Hematopoietic multipotent progenitor cell (in vitro differentiated cells): Measurements from ENCODE around the gene ATP12A. TPM values are rescaled to one million over a fixed set of nuclear protein-coding genes. Genes with fewer than 3 reads are reported as not detected.

Experiments used
- DNase-seq, 3 donors: peaks; one replicate each; pipeline ENCODE4 v3.0.0-alpha.2; 2011 to 2015; ENCODE audit warnings: low read depth in 2 of 3, low spot score in 2 of 3
- total RNA-seq: library from RNA; depleted of rRNA; stranded (reverse); fragments of >200 nt; gene quantifications from one replicate; pipeline ENCODE4 v1.2.3, GENCODE V29; 2012

Gene ATP12A
- total RNA-seq, 1 donor = under 0.01 TPM

GRCh38 chr13:24662195-24663088 lies 17.8 kb upstream of the ATP12A start:
- no peak for DNase-seq

- no peak for DNase-seq
Measured at GRCh38 chr13:24663089-24663395, 17.2 kb upstream of the ATP12A start.

GRCh38 chr13:24663586-24663985 lies 16.6 kb upstream of the ATP12A start:
- DNase-seq = no peak

- DNase-seq = no peak
Measured at GRCh38 chr13:24664726-24665409, 15.3 kb upstream of the ATP12A start.

GRCh38 chr13:24668511-24668910 lies 11.7 kb upstream of the ATP12A start:
- no peak for DNase-seq

GRCh38 chr13:24668955-24669582 lies 11.1 kb upstream of the ATP12A start:
- DNase-seq = no peak

- DNase-seq = no peak
Measured at GRCh38 chr13:24670174-24670573, 10.0 kb upstream of the ATP12A start.

- peak in 2 of 3 donors; percentile 76 to 79 for DNase-seq
Measured at GRCh38 chr13:24670961-24671381, 9.2 kb upstream of the ATP12A start.

GRCh38 chr13:24671386-24672113 lies 8.7 kb upstream of the ATP12A start:
- DNase-seq = peak in 1 of 3 donors; percentile 32

GRCh38 chr13:24672141-24673132 lies 7.8 kb upstream of the ATP12A start:
- no peak for DNase-seq

GRCh38 chr13:24675806-24676570 lies 4.2 kb upstream of the ATP12A start:
- DNase-seq = no peak

GRCh38 chr13:24678151-24678550 lies 2.1 kb upstream of the ATP12A start:
- no peak for DNase-seq

- no peak for DNase-seq
Measured at GRCh38 chr13:24679686-24680085, 522 bp upstream of the ATP12A start.

GRCh38 chr13:24680921-24681604 lies 855 bp downstream of the ATP12A start:
- DNase-seq = no peak

- no peak for DNase-seq
Measured at GRCh38 chr13:24681930-24682329, 1.7 kb downstream of the ATP12A start.

- no peak for DNase-seq
Measured at GRCh38 chr13:24682353-24682752, 2.1 kb downstream of the ATP12A start.

GRCh38 chr13:24683351-24683750 lies 3.1 kb downstream of the ATP12A start:
- no peak for DNase-seq

GRCh38 chr13:24683838-24684599 lies 3.8 kb downstream of the ATP12A start:
- peak; percentile 38 to 64 (median 61) for DNase-seq
